Osteoblast (primary cell): ENCODE results near the gene XXYLT1. TPM values are rescaled to one million over a fixed set of nuclear protein-coding genes. Genes with fewer than 3 reads are reported as not detected.

Experiments used
- DNase-seq: peaks from one replicate; pipeline ENCODE4 v3.0.0; 2011; ENCODE audit warnings: low spot score, mixed read lengths; ENCODE audit not compliant: insufficient read length; ENCODE audit errors: missing footprints
- H2AFZ ChIP-seq: 2 replicates; pipeline ENCODE4 v1.6.0; 2011; ENCODE audit warnings: mild to moderate bottlenecking, low read length
- H3K27ac ChIP-seq: 2 replicates; pipeline ENCODE4 v1.5.1; 2011; ENCODE audit warnings: mild to moderate bottlenecking, low read depth, low read length, moderate library complexity
- H3K27me3 ChIP-seq: 2 replicates; pipeline ENCODE4 v1.6.0; 2012; ENCODE audit warnings: mild to moderate bottlenecking, control low read depth, inconsistent platforms, low read length, moderate library complexity; ENCODE audit not compliant: insufficient read depth
- H3K36me3 ChIP-seq: 2 replicates; pipeline ENCODE4 v1.5.1; 2011; ENCODE audit warnings: mild to moderate bottlenecking, low read length, control low read depth, moderate library complexity; ENCODE audit not compliant: insufficient read depth
- H3K4me1 ChIP-seq: 2 replicates; pipeline ENCODE4 v1.5.1; 2011; ENCODE audit warnings: mild to moderate bottlenecking, low read length, control low read depth, moderate library complexity; ENCODE audit not compliant: insufficient read depth
- H3K4me2 ChIP-seq: 2 replicates; pipeline ENCODE4 v1.6.0; 2011; ENCODE audit warnings: mild to moderate bottlenecking, low read length; ENCODE audit not compliant: insufficient read depth
- H3K4me3 ChIP-seq: fragments of 200-600 bp; sonication (generic); 3 replicates; pipeline ENCODE4 v1.5.1; 2012; ENCODE audit warnings: mild to moderate bottlenecking, low read length, inconsistent platforms; ENCODE audit not compliant: insufficient read depth
- H3K79me2 ChIP-seq: 2 replicates; pipeline ENCODE4 v1.6.0; 2012; ENCODE audit warnings: mild to moderate bottlenecking, low read length, control low read depth, inconsistent platforms; ENCODE audit not compliant: insufficient read depth
- H3K9me3 ChIP-seq: 2 replicates; pipeline ENCODE4 v1.5.1; 2011; ENCODE audit warnings: low read depth, low read length, control low read depth
- H4K20me1 ChIP-seq: 2 replicates; pipeline ENCODE4 v1.6.0; 2012; ENCODE audit warnings: mild to moderate bottlenecking, low read length, control low read depth; ENCODE audit not compliant: insufficient read depth
- CTCF ChIP-seq: IDR thresholded peaks from 2 replicates; pipeline ENCODE4 v1.5.1; 2011; ENCODE audit warnings: mild to moderate bottlenecking, low read depth, low read length, moderate library complexity; ENCODE audit errors: extremely low read depth
- total RNA-seq: library from RNA; depleted of rRNA; stranded (reverse); fragments of >200 nt; gene quantifications from 2 replicates; pipeline ENCODE4 v1.2.3, GENCODE V29; 2012

XXYLT1 gene
- total RNA-seq, 1 donor = 28.2 TPM

GRCh38 chr3:195070336-195070735 is 200.6 kb downstream of the XXYLT1 start:
- TF ChIP-seq CTCF = no peak
- no peaks in the 10 kb centered on the region for H3K9me3 ChIP-seq
- no peaks in the 10 kb centered on the region for H3K36me3 ChIP-seq

GRCh38 chr3:195069501-195070251 is 201.3 kb downstream of the XXYLT1 start:
- Histone ChIP-seq H3K27ac (no peak overlapping the region), H3K36me3 (no peaks in the 10 kb centered on the region), H3K4me3 (no peak overlapping the region), H3K4me2 (no peak overlapping the region), H3K27me3 (no peaks in the 10 kb centered on the region), H3K79me2 (no peaks in the 10 kb centered on the region), H3K4me1 (no peaks in the 10 kb centered on the region), H3K9me3 (no peaks in the 10 kb centered on the region), H2AFZ (no peak overlapping the region), H4K20me1 (no peaks in the 10 kb centered on the region)
- TF ChIP-seq CTCF = no peak
- peak; percentile 3 for DNase-seq

More at GRCh38 chr3:195070336-195070735, 200.6 kb downstream of the XXYLT1 start:
- no peaks in the 10 kb centered on the region for H3K79me2 ChIP-seq
- no peaks in the 10 kb centered on the region for H3K27me3 ChIP-seq
- no peak overlapping the region for H3K4me2 ChIP-seq
- no peak overlapping the region for H3K4me3 ChIP-seq
- no peak for DNase-seq
- no peaks in the 10 kb centered on the region for H4K20me1 ChIP-seq
- no peak overlapping the region for H2AFZ ChIP-seq
- no peak overlapping the region for H3K27ac ChIP-seq
- H3K4me1 ChIP-seq = no peaks in the 10 kb centered on the region

- Histone ChIP-seq H3K4me1 (no peaks in the 10 kb centered on the region), H2AFZ (no peak overlapping the region), H3K4me3 (no peak overlapping the region), H3K4me2 (no peak overlapping the region), H4K20me1 (no peaks in the 10 kb centered on the region), H3K27me3 (no peaks in the 10 kb centered on the region), H3K79me2 (no peaks in the 10 kb centered on the region), H3K27ac (no peak overlapping the region), H3K36me3 (no peaks in the 10 kb centered on the region), H3K9me3 (no peaks in the 10 kb centered on the region)
- no peak for TF ChIP-seq CTCF
- DNase-seq = peak; percentile 86
These were observed 202.6 kb downstream of the XXYLT1 start for GRCh38 chr3:195068084-195069080.

GRCh38 chr3:195066441-195066841 is 204.5 kb downstream of the XXYLT1 start:
- H3K36me3 ChIP-seq = no peaks in the 10 kb centered on the region
- no peak for TF ChIP-seq CTCF
- H3K4me2 ChIP-seq = no peak overlapping the region
- H3K27me3 ChIP-seq = no peaks in the 10 kb centered on the region
- H3K9me3 ChIP-seq = no peaks in the 10 kb centered on the region
- no peaks in the 10 kb centered on the region for H3K4me1 ChIP-seq
- H4K20me1 ChIP-seq = no peaks in the 10 kb centered on the region
- no peak overlapping the region for H2AFZ ChIP-seq
- H3K27ac ChIP-seq = no peak overlapping the region
- no peak for DNase-seq
- H3K4me3 ChIP-seq = no peak overlapping the region
- H3K79me2 ChIP-seq = no peaks in the 10 kb centered on the region
